ENCODE results near the gene GDAP1L1.

Gene GDAP1L1

DNA sequence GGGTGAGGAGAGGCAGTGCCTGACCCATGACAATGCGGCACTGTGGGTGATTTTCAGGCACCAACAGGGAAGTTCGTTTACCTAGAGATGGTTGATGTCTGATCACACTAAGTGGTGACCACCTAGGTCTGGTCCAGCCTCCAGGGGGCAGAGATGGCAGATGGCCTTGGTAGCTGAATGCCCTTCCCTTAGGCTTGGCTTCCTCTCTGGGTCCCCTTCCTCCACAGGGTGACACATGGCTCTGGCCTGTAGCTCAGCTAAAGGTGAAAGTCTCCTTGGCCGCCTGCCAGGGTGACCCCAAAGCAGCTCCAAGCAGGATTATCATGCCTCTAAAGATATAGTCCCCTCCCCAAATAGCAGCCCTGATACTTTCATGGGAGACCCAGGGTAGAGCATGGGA, 6.4 kb downstream of the GDAP1L1 start:
- no peaks in the 10 kb centered on the region for H3K9me3 ChIP-seq (ENCODE audit: insufficient read depth, low read length)
- H4K20me1 ChIP-seq (ENCODE audit: insufficient read depth, low read length) = peaks cover 6% of the 10 kb centered on the region; the same call in 1 of the 2 replicates
- H2AFZ ChIP-seq (ENCODE audit: low read depth, low read length) = no peak overlapping the region
- H3K79me2 ChIP-seq (ENCODE audit: low read length) = no peaks in the 10 kb centered on the region
- H3K9ac ChIP-seq (ENCODE audit: low read length) = no peak overlapping the region
- no peak for TF ChIP-seq EZH2phosphoT487 (IDR thresholded peaks at IDR 0.05; ENCODE audit: low read depth)
- TF ChIP-seq, protein P1, sequence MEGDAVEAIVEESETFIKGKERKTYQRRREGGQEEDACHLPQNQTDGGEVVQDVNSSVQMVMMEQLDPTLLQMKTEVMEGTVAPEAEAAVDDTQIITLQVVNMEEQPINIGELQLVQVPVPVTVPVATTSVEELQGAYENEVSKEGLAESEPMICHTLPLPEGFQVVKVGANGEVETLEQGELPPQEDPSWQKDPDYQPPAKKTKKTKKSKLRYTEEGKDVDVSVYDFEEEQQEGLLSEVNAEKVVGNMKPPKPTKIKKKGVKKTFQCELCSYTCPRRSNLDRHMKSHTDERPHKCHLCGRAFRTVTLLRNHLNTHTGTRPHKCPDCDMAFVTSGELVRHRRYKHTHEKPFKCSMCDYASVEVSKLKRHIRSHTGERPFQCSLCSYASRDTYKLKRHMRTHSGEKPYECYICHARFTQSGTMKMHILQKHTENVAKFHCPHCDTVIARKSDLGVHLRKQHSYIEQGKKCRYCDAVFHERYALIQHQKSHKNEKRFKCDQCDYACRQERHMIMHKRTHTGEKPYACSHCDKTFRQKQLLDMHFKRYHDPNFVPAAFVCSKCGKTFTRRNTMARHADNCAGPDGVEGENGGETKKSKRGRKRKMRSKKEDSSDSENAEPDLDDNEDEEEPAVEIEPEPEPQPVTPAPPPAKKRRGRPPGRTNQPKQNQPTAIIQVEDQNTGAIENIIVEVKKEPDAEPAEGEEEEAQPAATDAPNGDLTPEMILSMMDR (IDR thresholded peaks at IDR 0.05; ENCODE audit: low read depth, low read length) = 0 out of 2 replicates have a peak, but pooled peaks have one; percentile 11
- H3K4me1 ChIP-seq (ENCODE audit: low read length) = no peaks in the 10 kb centered on the region
- H3K27ac ChIP-seq (ENCODE audit: low read length) = no peak overlapping the region
- no peak overlapping the region for H3K4me3 ChIP-seq (ENCODE audit: low read length)
- peaks cover 9% of the 10 kb centered on the region for H3K27me3 ChIP-seq (ENCODE audit: low read depth, low read length)
- no peaks in the 10 kb centered on the region for H3K36me3 ChIP-seq (replicated peaks; ENCODE audit: low read depth, low read length)
- H3K4me2 ChIP-seq (ENCODE audit: low read length) = no peak overlapping the region

DNA sequence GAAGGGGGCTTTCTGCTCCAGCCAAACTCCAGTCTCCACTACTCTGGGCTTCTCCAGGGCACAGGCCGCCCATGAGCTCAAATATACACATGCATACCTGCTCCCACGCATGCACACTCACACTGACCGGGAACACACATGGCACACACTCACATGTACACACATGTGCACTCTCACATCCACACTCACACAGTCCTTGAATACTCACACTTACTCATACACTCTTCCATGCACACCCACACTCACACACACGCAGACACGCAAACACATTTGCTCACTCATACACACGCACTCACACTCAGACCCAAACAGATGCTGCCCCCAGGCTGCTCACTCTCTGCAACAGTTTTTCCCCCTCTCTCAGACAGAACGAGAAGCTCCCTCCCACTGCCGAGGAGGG, 7.0 kb downstream of the GDAP1L1 start:
- H3K27ac ChIP-seq (ENCODE audit: low read length) = no peak overlapping the region
- H2AFZ ChIP-seq (ENCODE audit: low read depth, low read length) = no peak overlapping the region
- H3K27me3 ChIP-seq (ENCODE audit: low read depth, low read length) = peaks cover 9% of the 10 kb centered on the region
- no peak overlapping the region for H3K4me3 ChIP-seq (ENCODE audit: low read length)
- peaks cover 6% of the 10 kb centered on the region; the same call in 1 of the 2 replicates for H4K20me1 ChIP-seq (ENCODE audit: insufficient read depth, low read length)
- no peak for TF ChIP-seq EZH2phosphoT487 (IDR thresholded peaks at IDR 0.05; ENCODE audit: low read depth)
- TF ChIP-seq, protein P1 (IDR thresholded peaks at IDR 0.05; ENCODE audit: low read depth, low read length) = no peak
- no peaks in the 10 kb centered on the region for H3K79me2 ChIP-seq (ENCODE audit: low read length)
- no peak overlapping the region for H3K4me2 ChIP-seq (ENCODE audit: low read length)
- H3K36me3 ChIP-seq (replicated peaks; ENCODE audit: low read depth, low read length) = no peaks in the 10 kb centered on the region
- H3K4me1 ChIP-seq (ENCODE audit: low read length) = no peaks in the 10 kb centered on the region
- H3K9me3 ChIP-seq (ENCODE audit: insufficient read depth, low read length) = no peaks in the 10 kb centered on the region
- no peak overlapping the region for H3K9ac ChIP-seq (ENCODE audit: low read length)

DNA sequence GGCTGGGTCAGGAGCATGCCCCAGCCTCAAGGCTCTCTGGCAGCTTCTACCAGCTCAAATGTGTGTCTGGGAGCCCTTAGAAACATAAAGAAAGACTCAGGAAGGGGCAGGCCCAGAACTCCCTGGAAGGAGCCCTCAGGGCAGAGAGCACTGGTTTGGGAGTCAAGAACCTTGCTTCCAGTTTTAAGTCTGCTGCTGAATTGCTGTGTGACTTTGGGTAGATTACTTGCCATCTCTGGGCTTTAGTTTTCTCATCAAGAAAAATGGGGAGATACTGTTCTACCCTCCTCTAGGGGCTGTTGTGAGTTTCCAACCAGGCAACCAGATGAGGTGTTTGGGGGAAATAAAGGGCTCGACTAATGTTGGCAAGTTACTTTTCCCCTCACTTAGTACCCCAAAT, 8.8 kb downstream of the GDAP1L1 start:
- no peak overlapping the region for H3K4me2 ChIP-seq (ENCODE audit: low read length)
- H3K9me3 ChIP-seq (ENCODE audit: insufficient read depth, low read length) = no peaks in the 10 kb centered on the region
- no peaks in the 10 kb centered on the region for H3K79me2 ChIP-seq (ENCODE audit: low read length)
- H3K4me1 ChIP-seq (ENCODE audit: low read length) = no peaks in the 10 kb centered on the region
- H3K9ac ChIP-seq (ENCODE audit: low read length) = no peak overlapping the region
- H3K27ac ChIP-seq (ENCODE audit: low read length) = no peak overlapping the region
- TF ChIP-seq EZH2phosphoT487 (IDR thresholded peaks at IDR 0.05; ENCODE audit: low read depth) = no peak
- TF ChIP-seq, protein P1 (IDR thresholded peaks at IDR 0.05; ENCODE audit: low read depth, low read length) = no peak
- no peaks in the 10 kb centered on the region for H3K36me3 ChIP-seq (replicated peaks; ENCODE audit: low read depth, low read length)
- peaks cover 2% of the 10 kb centered on the region for H3K27me3 ChIP-seq (ENCODE audit: low read depth, low read length)
- no peak overlapping the region for H3K4me3 ChIP-seq (ENCODE audit: low read length)
- no peaks in the 10 kb centered on the region; the same call in 1 of the 2 replicates for H4K20me1 ChIP-seq (ENCODE audit: insufficient read depth, low read length)
- no peak overlapping the region for H2AFZ ChIP-seq (ENCODE audit: low read depth, low read length)

DNA sequence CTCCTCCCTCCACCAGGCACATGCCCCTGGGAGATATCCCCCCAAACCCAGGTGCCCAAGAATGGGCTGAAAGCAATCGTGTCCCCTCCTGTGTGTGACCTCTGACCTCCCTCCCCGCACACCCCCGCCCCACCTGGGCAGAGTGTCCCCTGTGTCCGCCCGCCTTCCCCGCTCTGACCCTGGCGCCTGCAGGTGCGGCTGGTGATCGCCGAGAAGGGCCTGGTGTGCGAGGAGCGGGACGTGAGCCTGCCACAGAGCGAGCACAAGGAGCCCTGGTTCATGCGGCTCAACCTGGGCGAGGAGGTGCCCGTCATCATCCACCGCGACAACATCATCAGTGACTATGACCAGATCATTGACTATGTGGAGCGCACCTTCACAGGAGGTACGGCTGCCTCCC, 9.9 kb downstream of the GDAP1L1 start:
- Histone ChIP-seq H3K27me3 (ENCODE audit: low read depth, low read length) (peaks cover 2% of the 10 kb centered on the region; the same call in 1 of the 2 replicates), H3K27ac (ENCODE audit: low read length) (no peak overlapping the region), H4K20me1 (ENCODE audit: insufficient read depth, low read length) (no peaks in the 10 kb centered on the region; the same call in 1 of the 2 replicates), H3K79me2 (ENCODE audit: low read length) (no peaks in the 10 kb centered on the region), H3K9me3 (ENCODE audit: insufficient read depth, low read length) (no peaks in the 10 kb centered on the region), H3K9ac (ENCODE audit: low read length) (no peak overlapping the region), H3K36me3 (replicated peaks; ENCODE audit: low read depth, low read length) (no peaks in the 10 kb centered on the region), H2AFZ (ENCODE audit: low read depth, low read length) (no peak overlapping the region), H3K4me1 (ENCODE audit: low read length) (no peaks in the 10 kb centered on the region), H3K4me3 (ENCODE audit: low read length) (no peak overlapping the region), H3K4me2 (ENCODE audit: low read length) (no peak overlapping the region)
- TF ChIP-seq, protein P1 (IDR thresholded peaks at IDR 0.05; ENCODE audit: low read depth, low read length) = no peak
- TF ChIP-seq EZH2phosphoT487 (IDR thresholded peaks at IDR 0.05; ENCODE audit: low read depth) = no peak
